GM21360 (cell line): Measurements from ENCODE around the gene ARHGEF11.
"Not testable (repeated sequence)": the region's sequence is repeated elsewhere in the genome, so short reads cannot be mapped to it uniquely, and the experiment has no call there.

Experiments
- ATAC-seq: cut with Tn5 transposase; IDR thresholded peaks from one replicate; pipeline ENCODE4 v1.9.1; 2021; ENCODE audit warnings: mild to moderate bottlenecking, moderate library complexity; ENCODE audit not compliant: unreplicated experiment

Gene ARHGEF11

GRCh38 chr1:156931974-156932710 lies 113.4 kb downstream of the ARHGEF11 start:
- ATAC-seq, result no peak

- no peak for ATAC-seq
Observed at GRCh38 chr1:156931211-156931952, 114.2 kb downstream of the ARHGEF11 start.

GRCh38 chr1:156930483-156930882 lies 115.1 kb downstream of the ARHGEF11 start:
- ATAC-seq, result no peak

GRCh38 chr1:156929596-156930238 lies 115.8 kb downstream of the ARHGEF11 start:
- no peak for ATAC-seq

GRCh38 chr1:156928043-156928602 lies 117.4 kb downstream of the ARHGEF11 start:
- no peak for ATAC-seq

GRCh38 chr1:156927215-156928042 lies 118.1 kb downstream of the ARHGEF11 start:
- ATAC-seq, result no peak

GRCh38 chr1:156926695-156927094 lies 118.8 kb downstream of the ARHGEF11 start:
- not testable (repeated sequence) for ATAC-seq

- ATAC-seq, result no peak
Observed at GRCh38 chr1:156926175-156926574, 119.4 kb downstream of the ARHGEF11 start.

- no peak for ATAC-seq
Observed at GRCh38 chr1:156925154-156926010, 120.2 kb downstream of the ARHGEF11 start.

GRCh38 chr1:156924478-156925153 lies 120.9 kb downstream of the ARHGEF11 start:
- ATAC-seq, result no peak

GRCh38 chr1:156923670-156924477 lies 121.7 kb downstream of the ARHGEF11 start:
- ATAC-seq, result no peak

GRCh38 chr1:156922986-156923669 lies 122.4 kb downstream of the ARHGEF11 start:
- ATAC-seq, result no peak

- no peak for ATAC-seq
Observed at GRCh38 chr1:156921053-156921529, 124.5 kb downstream of the ARHGEF11 start.

GRCh38 chr1:156920233-156921052 lies 125.1 kb downstream of the ARHGEF11 start, which contains the start of gene LRRC71:
Gene LRRC71, plus strand, starts transcription at chr1:156920632. Its CDS starts 172 bp downstream, at chr1:156920804.
- no peak for ATAC-seq

- ATAC-seq, result no peak
Observed at GRCh38 chr1:156914440-156914856, 131.1 kb downstream of the ARHGEF11 start.

GRCh38 chr1:156913809-156914387 lies 131.6 kb downstream of the ARHGEF11 start:
- ATAC-seq, result no peak
